OCI-LY1 (cell line): ENCODE measurements around the gene RPF1.
"Not testable (repeated sequence)": the region's sequence is repeated elsewhere in the genome, so short reads cannot be mapped to it uniquely, and the experiment has no call there.

Experiments
- H2AFZ ChIP-seq: fragments of 200-600 bp; sonication (generic), shearing (Covaris generic); 2 replicates; pipeline ENCODE4 v1.6.0; 2014; ENCODE audit warnings: antibody characterized with exemption, mild to moderate bottlenecking, low read length
- H3F3A ChIP-seq: fragments of 200-600 bp; sonication (generic), shearing (Covaris generic); 2 replicates; pipeline ENCODE4 v1.6.0; 2014; ENCODE audit warnings: mild to moderate bottlenecking, antibody characterized with exemption, low read length, moderate library complexity; ENCODE audit not compliant: insufficient read depth
- H3K27ac ChIP-seq: fragments of 200-600 bp; sonication (generic); 2 replicates; pipeline ENCODE4 v1.5.1; 2014; ENCODE audit warnings: low read length, mixed run types, mild to moderate bottlenecking, low read depth; ENCODE audit not compliant: poor library complexity, severe bottlenecking
- H3K27me3 ChIP-seq: fragments of 200-600 bp; sonication (generic); 2 replicates; pipeline ENCODE4 v1.6.0; 2014; ENCODE audit warnings: antibody characterized with exemption, mild to moderate bottlenecking, low read length, moderate library complexity; ENCODE audit not compliant: insufficient read depth
- H3K36me3 ChIP-seq: fragments of 200-600 bp; sonication (generic); 2 replicates; pipeline ENCODE4 v1.6.1; 2014; ENCODE audit warnings: mild to moderate bottlenecking, antibody characterized with exemption, low read length, moderate library complexity, mixed read lengths; ENCODE audit not compliant: insufficient read depth
- H3K4me1 ChIP-seq: fragments of 200-600 bp; sonication (generic); 2 replicates; pipeline ENCODE4 v1.5.1; 2014; ENCODE audit warnings: mild to moderate bottlenecking, low read length, moderate library complexity; ENCODE audit not compliant: insufficient read depth, severe bottlenecking
- H3K4me2 ChIP-seq: fragments of 200-600 bp; sonication (generic), shearing (Covaris generic); 2 replicates; pipeline ENCODE4 v1.6.1; 2014; ENCODE audit warnings: low read length
- H3K4me3 ChIP-seq: fragments of 200-600 bp; sonication (generic); 2 replicates; pipeline ENCODE4 v1.5.1; 2014; ENCODE audit warnings: low read length, low read depth, mild to moderate bottlenecking, mixed read lengths; ENCODE audit not compliant: poor library complexity, severe bottlenecking
- H3K79me2 ChIP-seq: fragments of 200-600 bp; shearing (Covaris generic); 2 replicates; pipeline ENCODE4 v1.6.1; 2016; ENCODE audit warnings: mixed run types, low read length, mixed read lengths; ENCODE audit not compliant: insufficient read depth
- H3K9ac ChIP-seq: fragments of 200-600 bp; sonication (generic), shearing (Covaris generic); 2 replicates; pipeline ENCODE4 v1.6.1; 2014; ENCODE audit warnings: mild to moderate bottlenecking, low read length, mixed read lengths
- H3K9me2 ChIP-seq: fragments of 200-600 bp; sonication (generic), shearing (Covaris generic); 2 replicates; pipeline ENCODE4 v1.6.1; 2014; ENCODE audit warnings: low read depth, mild to moderate bottlenecking, low read length, mixed read lengths
- H3K9me3 ChIP-seq: fragments of 200-600 bp; shearing (Covaris generic); 2 replicates; pipeline ENCODE4 v1.6.1; 2014; ENCODE audit warnings: low read length, mixed read lengths
- H4K20me1 ChIP-seq: fragments of 200-600 bp; sonication (generic), shearing (Covaris generic); 2 replicates; pipeline ENCODE4 v1.6.0; 2016; ENCODE audit warnings: mild to moderate bottlenecking, low read length; ENCODE audit not compliant: insufficient read depth
- EZH2 ChIP-seq: fragments of 200-600 bp; sonication (generic), shearing (Covaris generic); IDR thresholded peaks from 2 replicates; pipeline ENCODE4 v1.8.0; 2017; ENCODE audit warnings: borderline replicate concordance, mixed run types, mild to moderate bottlenecking, antibody characterized with exemption, low read length, moderate library complexity, mixed read lengths
- TF ChIP-seq, protein P1 (sequence below): fragments of 200-600 bp; sonication (generic), shearing (Covaris generic); IDR thresholded peaks from 2 replicates; pipeline ENCODE4 v1.5.1; 2017; ENCODE audit warnings: mild to moderate bottlenecking, antibody characterized with exemption, low read length, moderate library complexity, mixed read lengths

RPF1 gene

DNA sequence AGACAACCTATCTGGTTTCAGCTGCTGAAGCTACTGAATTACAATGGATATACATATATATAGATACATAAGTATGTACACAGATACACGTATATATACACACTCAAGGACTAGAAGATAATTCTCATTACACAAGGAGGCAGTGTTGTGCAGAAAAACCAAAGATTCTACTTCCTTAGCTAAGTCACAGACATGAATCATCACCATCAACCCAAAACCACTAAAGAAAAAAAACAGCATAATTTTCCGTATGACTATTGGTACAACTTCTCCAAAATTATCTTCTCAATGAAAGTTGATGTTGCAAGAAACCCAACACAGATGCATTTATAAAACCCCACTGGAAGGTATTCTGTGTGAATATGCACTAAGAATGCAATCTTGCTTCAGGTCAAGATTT lies 36.8 kb upstream of the RPF1 start:
- Histone ChIP-seq H3K36me3 (no peaks in the 10 kb centered on the region), H2AFZ (no peak overlapping the region), H3K4me3 (no peak overlapping the region), H3K4me1 (peaks cover 17% of the 10 kb centered on the region), H3K4me2 (no peak overlapping the region), H3K27ac (no peak overlapping the region), H3K9ac (no peak overlapping the region), H4K20me1 (no peaks in the 10 kb centered on the region), H3K9me2 (no peaks in the 10 kb centered on the region), H3F3A (no peaks in the 10 kb centered on the region), H3K9me3 (no peaks in the 10 kb centered on the region), H3K79me2 (no peaks in the 10 kb centered on the region), H3K27me3 (no peaks in the 10 kb centered on the region)
- TF ChIP-seq EZH2, result no peak
- TF ChIP-seq, protein P1, sequence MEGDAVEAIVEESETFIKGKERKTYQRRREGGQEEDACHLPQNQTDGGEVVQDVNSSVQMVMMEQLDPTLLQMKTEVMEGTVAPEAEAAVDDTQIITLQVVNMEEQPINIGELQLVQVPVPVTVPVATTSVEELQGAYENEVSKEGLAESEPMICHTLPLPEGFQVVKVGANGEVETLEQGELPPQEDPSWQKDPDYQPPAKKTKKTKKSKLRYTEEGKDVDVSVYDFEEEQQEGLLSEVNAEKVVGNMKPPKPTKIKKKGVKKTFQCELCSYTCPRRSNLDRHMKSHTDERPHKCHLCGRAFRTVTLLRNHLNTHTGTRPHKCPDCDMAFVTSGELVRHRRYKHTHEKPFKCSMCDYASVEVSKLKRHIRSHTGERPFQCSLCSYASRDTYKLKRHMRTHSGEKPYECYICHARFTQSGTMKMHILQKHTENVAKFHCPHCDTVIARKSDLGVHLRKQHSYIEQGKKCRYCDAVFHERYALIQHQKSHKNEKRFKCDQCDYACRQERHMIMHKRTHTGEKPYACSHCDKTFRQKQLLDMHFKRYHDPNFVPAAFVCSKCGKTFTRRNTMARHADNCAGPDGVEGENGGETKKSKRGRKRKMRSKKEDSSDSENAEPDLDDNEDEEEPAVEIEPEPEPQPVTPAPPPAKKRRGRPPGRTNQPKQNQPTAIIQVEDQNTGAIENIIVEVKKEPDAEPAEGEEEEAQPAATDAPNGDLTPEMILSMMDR, result peak; percentile 68

DNA sequence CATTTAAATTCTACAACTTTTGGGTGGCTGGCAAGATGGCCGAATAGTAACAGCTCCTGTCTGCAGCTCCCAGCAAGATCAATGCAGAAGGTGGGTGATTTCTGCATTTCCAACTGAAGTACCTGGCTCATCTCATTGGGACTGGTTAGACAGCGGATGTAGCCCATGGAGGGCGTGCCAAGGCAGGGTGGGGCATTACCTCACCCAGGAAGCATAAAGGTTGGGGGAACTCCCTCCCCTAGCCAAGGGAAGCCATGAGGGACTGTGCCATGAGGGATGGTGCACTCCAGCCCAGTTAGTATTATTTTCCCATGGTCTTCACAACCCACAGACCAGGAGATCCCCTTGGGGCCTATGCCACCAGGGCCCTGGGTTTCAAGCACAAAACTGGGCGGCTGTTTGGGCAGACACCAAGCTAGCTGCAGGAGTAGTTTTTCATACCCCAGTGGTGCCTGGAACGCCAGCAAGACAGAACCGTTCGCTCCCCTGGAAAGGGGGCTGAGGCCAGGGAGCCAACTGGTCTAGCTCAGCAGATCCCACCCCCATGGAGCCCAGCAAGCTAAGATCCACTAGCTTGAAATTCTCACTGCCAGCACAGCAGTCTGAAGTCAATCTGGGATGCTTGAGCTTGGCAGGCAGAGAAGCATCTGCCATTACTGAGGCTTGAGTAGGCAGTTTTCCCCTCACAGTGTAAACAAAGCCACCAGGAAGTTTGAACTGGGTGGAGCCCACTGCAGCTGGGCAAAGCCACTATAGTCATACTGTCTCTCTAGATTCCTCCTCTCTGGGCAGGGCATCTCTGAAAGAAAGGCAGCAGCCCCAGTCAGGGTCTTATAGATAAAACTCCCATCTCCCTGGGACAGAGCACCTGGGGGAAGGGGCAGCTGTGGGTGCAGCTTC lies 36.1 kb upstream of the RPF1 start:
- not testable (repeated sequence) for H3K4me3 ChIP-seq, H3K79me2 ChIP-seq, H3K9ac ChIP-seq, H3K27ac ChIP-seq, H3K27me3 ChIP-seq, H3K9me2 ChIP-seq, H3K9me3 ChIP-seq, H2AFZ ChIP-seq, H3K36me3 ChIP-seq, H3K4me2 ChIP-seq, H3F3A ChIP-seq, H4K20me1 ChIP-seq
- H3K4me1 ChIP-seq, result peaks cover 10% of the 10 kb centered on the region

DNA sequence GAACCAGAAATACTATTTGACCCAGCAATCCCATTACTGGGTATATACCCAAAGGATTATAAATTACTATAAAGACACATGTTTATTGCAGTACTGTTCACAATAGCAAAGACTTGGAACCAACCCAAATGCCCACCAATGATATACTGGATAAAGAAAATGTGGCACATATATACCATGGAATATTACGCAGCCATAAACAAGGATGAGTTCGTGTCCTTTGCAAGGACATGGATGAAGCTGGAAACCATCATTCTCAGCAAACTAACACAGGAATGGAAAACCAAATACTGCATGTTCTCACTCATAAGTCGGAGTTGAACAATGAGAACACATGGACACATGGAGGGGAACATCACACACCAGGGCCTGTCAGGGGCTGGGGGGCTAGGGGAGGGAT lies 30.4 kb upstream of the RPF1 start:
- H3K9ac ChIP-seq, H3K79me2 ChIP-seq, H3F3A ChIP-seq, H3K36me3 ChIP-seq, H3K4me2 ChIP-seq, H4K20me1 ChIP-seq, H3K27me3 ChIP-seq, H3K9me3 ChIP-seq, H3K9me2 ChIP-seq, H2AFZ ChIP-seq, H3K4me3 ChIP-seq, H3K4me1 ChIP-seq, H3K27ac ChIP-seq: not testable (repeated sequence)

DNA sequence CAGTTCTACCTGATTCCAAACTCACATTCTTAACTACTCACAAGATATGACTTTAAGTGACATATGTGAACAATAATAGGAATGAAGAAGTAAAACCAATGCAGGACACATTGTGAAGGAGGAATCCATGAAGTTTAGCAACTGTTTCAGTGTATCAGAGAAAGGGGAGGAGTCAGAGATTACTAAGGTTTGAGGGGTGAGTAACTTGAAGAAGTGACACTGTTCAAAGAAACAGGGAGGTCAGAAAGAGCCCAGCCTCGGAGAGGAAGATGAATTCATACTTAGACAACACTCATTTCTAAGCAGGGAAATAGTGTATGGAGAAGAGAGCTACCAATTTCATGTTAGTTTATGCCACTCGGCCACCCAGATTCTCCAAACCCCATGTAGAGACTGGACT lies 28.2 kb upstream of the RPF1 start:
- TF ChIP-seq EZH2, result no peak
- TF ChIP-seq, protein P1, result no peak
- no peaks in the 10 kb centered on the region for H3F3A ChIP-seq
- H2AFZ ChIP-seq, result no peak overlapping the region

More for the DNA sequence above, 28.2 kb upstream of the RPF1 start:
- Histone ChIP-seq H4K20me1 (no peaks in the 10 kb centered on the region), H3K4me2 (no peak overlapping the region), H3K79me2 (no peaks in the 10 kb centered on the region), H3K4me1 (no peaks in the 10 kb centered on the region), H3K9me3 (no peaks in the 10 kb centered on the region), H3K9ac (no peak overlapping the region), H3K27ac (no peak overlapping the region), H3K4me3 (no peak overlapping the region), H3K36me3 (no peaks in the 10 kb centered on the region), H3K27me3 (no peaks in the 10 kb centered on the region), H3K9me2 (no peaks in the 10 kb centered on the region)
